ENCODE results near the gene GRB7.
A peak's percentile ranks its signal among the peaks of the same experiment; 100 is the strongest.

The GRB7 gene

GRCh38 chr17:39751637-39752036, 13.9 kb downstream of the GRB7 start:
- H3K4me3 ChIP-seq (ENCODE audit: low read depth, low read length) = no peak overlapping the region
- CTCF ChIA-PET = interaction anchor here (2.1 to 2.4 kb wide), 3 partner anchors 22 to 131 kb away, joined by 7 to 14 read pairs (median 13); partner anchors contain the start of gene MIEN1
- DNase-seq (ENCODE audit: low read depth, low spot score) = no peak
- POLR2A ChIA-PET = interaction anchor here (0.6 kb wide), 1 partner anchor 79 kb away, joined by 3 read pairs; no protein-coding TSS in a partner anchor
- TF ChIP-seq, protein P1, sequence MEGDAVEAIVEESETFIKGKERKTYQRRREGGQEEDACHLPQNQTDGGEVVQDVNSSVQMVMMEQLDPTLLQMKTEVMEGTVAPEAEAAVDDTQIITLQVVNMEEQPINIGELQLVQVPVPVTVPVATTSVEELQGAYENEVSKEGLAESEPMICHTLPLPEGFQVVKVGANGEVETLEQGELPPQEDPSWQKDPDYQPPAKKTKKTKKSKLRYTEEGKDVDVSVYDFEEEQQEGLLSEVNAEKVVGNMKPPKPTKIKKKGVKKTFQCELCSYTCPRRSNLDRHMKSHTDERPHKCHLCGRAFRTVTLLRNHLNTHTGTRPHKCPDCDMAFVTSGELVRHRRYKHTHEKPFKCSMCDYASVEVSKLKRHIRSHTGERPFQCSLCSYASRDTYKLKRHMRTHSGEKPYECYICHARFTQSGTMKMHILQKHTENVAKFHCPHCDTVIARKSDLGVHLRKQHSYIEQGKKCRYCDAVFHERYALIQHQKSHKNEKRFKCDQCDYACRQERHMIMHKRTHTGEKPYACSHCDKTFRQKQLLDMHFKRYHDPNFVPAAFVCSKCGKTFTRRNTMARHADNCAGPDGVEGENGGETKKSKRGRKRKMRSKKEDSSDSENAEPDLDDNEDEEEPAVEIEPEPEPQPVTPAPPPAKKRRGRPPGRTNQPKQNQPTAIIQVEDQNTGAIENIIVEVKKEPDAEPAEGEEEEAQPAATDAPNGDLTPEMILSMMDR (IDR thresholded peaks at IDR 0.05; ENCODE audit: insufficient read depth, low read length, missing control alignments) = no peak

DNA sequence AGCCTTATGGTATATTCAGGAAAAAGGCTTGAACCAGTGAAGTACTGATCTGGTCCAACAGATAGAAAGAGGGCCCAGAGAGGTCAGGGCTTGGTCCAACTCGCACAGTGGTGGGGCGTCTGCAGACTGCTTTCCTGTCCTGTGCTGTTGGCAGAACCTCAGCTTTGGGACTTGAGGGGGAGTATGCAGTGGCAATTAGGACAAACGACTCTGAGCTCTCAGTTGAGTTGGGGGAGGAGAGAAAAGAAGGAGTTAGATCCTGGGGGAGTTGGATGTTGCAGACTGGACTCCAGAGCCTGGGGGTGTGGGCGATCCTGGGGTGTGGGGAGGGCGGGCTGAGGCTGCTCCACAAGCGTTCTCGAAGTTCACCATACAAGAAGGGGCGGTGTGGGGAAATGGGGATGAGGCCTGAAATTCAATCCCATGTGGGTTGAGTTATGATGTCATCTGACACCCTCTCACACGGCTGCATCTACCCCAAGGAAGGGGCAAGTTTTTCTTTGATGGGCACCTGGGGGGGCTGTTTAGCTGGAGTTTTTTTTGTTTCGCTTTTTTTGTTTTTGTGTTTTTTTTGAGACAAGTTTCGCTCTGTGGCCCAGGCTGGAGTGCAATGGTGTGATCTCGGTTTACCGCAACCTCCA, 14.6 kb downstream of the GRB7 start:
- no peak for DNase-seq (ENCODE audit: low read depth, low spot score)
- POLR2A ChIA-PET = interaction anchor here (1.0 kb wide), 1 partner anchor 84 kb away, joined by 3 read pairs; no protein-coding TSS in a partner anchor
- H3K4me3 ChIP-seq (ENCODE audit: low read depth, low read length) = no peak overlapping the region
- CTCF ChIA-PET = interaction anchor here (1.1 to 2.4 kb wide), 7 partner anchors 8 to 133 kb away, joined by 3 to 19 read pairs (median 12); partner anchors contain the start of gene MIEN1
- TF ChIP-seq, protein P1 (IDR thresholded peaks at IDR 0.05; ENCODE audit: insufficient read depth, low read length, missing control alignments) = no peak

DNA sequence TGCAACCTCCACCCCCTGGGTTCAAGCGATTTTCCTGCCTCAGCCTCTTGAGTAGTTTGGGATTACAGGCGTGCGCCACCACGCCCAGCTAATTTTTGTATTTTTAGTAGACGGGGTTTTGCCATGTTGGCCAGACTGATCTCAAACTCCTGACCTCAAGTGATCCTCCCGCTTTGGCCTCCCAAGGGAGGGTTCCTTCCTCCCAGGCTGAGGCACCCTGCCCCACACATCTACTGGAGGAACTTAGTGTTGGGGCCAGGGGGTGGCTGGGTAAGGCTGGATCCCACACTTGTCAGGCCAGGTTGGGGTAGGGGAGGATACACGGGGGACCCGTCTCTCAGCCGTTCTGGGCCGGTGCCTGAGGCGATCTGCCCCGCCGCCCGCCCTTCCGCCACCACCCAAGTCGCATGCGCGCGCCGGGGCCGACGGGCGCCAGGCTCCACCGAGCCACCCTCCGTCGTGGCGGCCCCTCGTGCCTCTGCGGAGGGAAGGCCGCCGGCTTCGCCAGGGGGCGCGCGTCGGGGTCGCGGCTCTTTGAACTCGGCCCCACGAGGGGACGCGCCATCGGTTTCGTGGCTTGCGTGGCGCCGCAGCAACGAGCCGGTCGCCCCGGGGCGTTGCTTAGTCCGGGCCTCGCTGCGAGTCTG, 15.9 kb downstream of the GRB7 start:
- TF ChIP-seq, protein P1 (IDR thresholded peaks at IDR 0.05; ENCODE audit: insufficient read depth, low read length, missing control alignments) = peak; percentile 10
- POLR2A ChIA-PET = interaction anchor here (1.0 kb wide), 1 partner anchor 85 kb away, joined by 3 read pairs; no protein-coding TSS in a partner anchor
- CTCF ChIA-PET = interaction anchor here (1.4 to 2.4 kb wide), 6 partner anchors 10 to 135 kb away, joined by 5 to 19 read pairs (median 12); partner anchors contain the start of gene MIEN1
- peak overlapping the region; percentile 69 for H3K4me3 ChIP-seq (ENCODE audit: low read depth, low read length)
- no peak for DNase-seq (ENCODE audit: low read depth, low spot score)

DNA sequence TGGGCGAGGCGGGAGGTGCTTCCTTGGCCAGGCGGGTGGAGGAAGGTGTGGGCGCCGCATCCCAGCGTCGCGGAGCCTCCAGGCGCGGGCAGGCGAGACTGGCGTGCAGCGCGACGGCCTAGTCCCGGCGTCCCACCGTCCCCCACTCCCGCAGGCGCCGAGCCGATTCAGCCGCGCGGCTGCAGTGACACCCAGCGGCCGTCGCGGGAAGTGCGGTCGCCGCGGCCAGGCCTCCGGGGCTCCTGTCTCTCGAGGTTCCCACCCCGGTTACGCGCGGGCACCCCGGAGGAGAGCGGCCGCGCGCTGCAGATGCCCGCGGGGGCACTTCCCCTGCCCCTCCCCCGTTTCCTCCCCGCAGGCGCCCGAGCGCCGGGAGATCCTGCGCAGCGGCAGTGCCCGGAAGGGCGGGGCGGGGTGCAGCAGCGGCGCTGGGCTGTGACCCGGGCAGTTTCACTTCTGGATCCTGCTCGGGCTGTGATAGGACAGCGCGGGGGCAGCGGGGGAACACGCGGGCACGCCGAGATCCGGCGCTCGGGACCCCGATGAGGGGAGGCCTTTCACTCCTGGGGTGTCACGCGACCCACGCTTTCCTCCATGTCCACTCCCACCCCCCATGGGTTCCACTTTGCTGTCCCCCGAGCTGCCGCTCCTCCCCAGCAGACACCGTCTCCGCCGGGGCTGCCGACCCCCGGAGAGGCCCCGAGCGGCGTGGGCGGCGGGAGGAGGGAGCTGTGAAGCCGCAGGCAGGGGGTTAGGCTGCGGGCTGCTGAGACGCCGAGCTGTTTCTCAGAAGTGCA, 16.6 kb downstream of the GRB7 start:
- TF ChIP-seq, protein P1 (IDR thresholded peaks at IDR 0.05; ENCODE audit: insufficient read depth, low read length, missing control alignments) = peak; percentile 92
- POLR2A ChIA-PET = interaction anchor here (0.9 kb wide), 1 partner anchor 54 kb away, joined by 4 read pairs; the partner anchor contains the start of gene ERBB2
- CTCF ChIA-PET = interaction anchor here (0.8 to 6.3 kb wide), 6 partner anchors 24 to 207 kb away, joined by 3 to 69 read pairs (median 4); partner anchors contain the start of gene MIEN1
- no peak for DNase-seq (ENCODE audit: low read depth, low spot score)
- H3K4me3 ChIP-seq (ENCODE audit: low read depth, low read length) = peak overlapping the region; percentile 69

GRCh38 chr17:39754958-39755553, 17.3 kb downstream of the GRB7 start:
- no peak for DNase-seq (ENCODE audit: low read depth, low spot score)
- peak overlapping the region; percentile 69 for H3K4me3 ChIP-seq (ENCODE audit: low read depth, low read length)
- TF ChIP-seq, protein P1 (IDR thresholded peaks at IDR 0.05; ENCODE audit: insufficient read depth, low read length, missing control alignments) = no peak
- CTCF ChIA-PET = interaction anchor here (0.8 to 6.3 kb wide), 7 partner anchors 25 to 207 kb away, joined by 3 to 69 read pairs (median 4); partner anchors contain the start of genes MIEN1 and PNMT
- POLR2A ChIA-PET = interaction anchor here (0.9 kb wide), 1 partner anchor 55 kb away, joined by 4 read pairs; the partner anchor contains the start of gene ERBB2
